RPMI7951 (cell line): ENCODE data around the gene MAPKAPK5. TPM values are rescaled to one million over a fixed set of nuclear protein-coding genes. Genes with fewer than 3 reads are reported as not detected.
"Not testable (repeated sequence)": the region's sequence is repeated elsewhere in the genome, so short reads cannot be mapped to it uniquely, and the experiment has no call there.

Source experiments
- DNase-seq: peaks from one replicate; pipeline ENCODE4 v3.0.0-alpha.2; 2012; ENCODE audit warnings: low read depth
- total RNA-seq: library from RNA; depleted of rRNA; stranded (reverse); fragments of >200 nt; shearing (Covaris generic); gene quantifications from 2 replicates; pipeline ENCODE4 v1.2.3, GENCODE V29; 2014

MAPKAPK5 gene
- total RNA-seq, 1 experiment from 2014 or later = 26.8 TPM

- no peak for DNase-seq
Observed at GRCh38 chr12:111827907-111828306, 14.1 kb upstream of the MAPKAPK5 start.

GRCh38 chr12:111828338-111828979 lies 13.6 kb upstream of the MAPKAPK5 start:
- DNase-seq = no peak

- not testable (repeated sequence) for DNase-seq
Observed at GRCh38 chr12:111829635-111830034, 12.4 kb upstream of the MAPKAPK5 start.

- DNase-seq = not testable (repeated sequence)
Observed at GRCh38 chr12:111834740-111835386, 7.2 kb upstream of the MAPKAPK5 start.

GRCh38 chr12:111835531-111836181 lies 6.4 kb upstream of the MAPKAPK5 start:
- DNase-seq = not testable (repeated sequence)

- no peak for DNase-seq
Observed at GRCh38 chr12:111838353-111838752, 3.7 kb upstream of the MAPKAPK5 start.

GRCh38 chr12:111840807-111841206 lies 1.2 kb upstream of the MAPKAPK5 start:
- no peak for DNase-seq

GRCh38 chr12:111841236-111841749 lies 735 bp upstream of the MAPKAPK5 start:
- DNase-seq = peak; percentile 7

- peak; percentile 11 for DNase-seq
Observed at GRCh38 chr12:111842556-111843396, 748 bp downstream of the MAPKAPK5 start.

- DNase-seq = no peak
Observed at GRCh38 chr12:111846016-111846415, 4.0 kb downstream of the MAPKAPK5 start.

GRCh38 chr12:111850526-111850925 lies 8.5 kb downstream of the MAPKAPK5 start:
- DNase-seq = no peak

GRCh38 chr12:111858186-111858585 lies 16.2 kb downstream of the MAPKAPK5 start:
- no peak for DNase-seq

- DNase-seq = no peak
Observed at GRCh38 chr12:111858778-111859177, 16.8 kb downstream of the MAPKAPK5 start.

- DNase-seq = no peak
Observed at GRCh38 chr12:111864913-111865312, 22.9 kb downstream of the MAPKAPK5 start.

GRCh38 chr12:111867531-111867930 lies 25.5 kb downstream of the MAPKAPK5 start:
- no peak for DNase-seq

GRCh38 chr12:111868676-111869588 lies 26.9 kb downstream of the MAPKAPK5 start:
- no peak for DNase-seq

GRCh38 chr12:111869671-111870070 lies 27.6 kb downstream of the MAPKAPK5 start:
- DNase-seq = no peak

- DNase-seq = no peak
Observed at GRCh38 chr12:111870216-111870615, 28.2 kb downstream of the MAPKAPK5 start.

- no peak for DNase-seq
Observed at GRCh38 chr12:111870706-111871105, 28.7 kb downstream of the MAPKAPK5 start.

- no peak for DNase-seq
Observed at GRCh38 chr12:111873113-111873512, 31.1 kb downstream of the MAPKAPK5 start.

GRCh38 chr12:111881716-111882115 lies 39.7 kb downstream of the MAPKAPK5 start:
- no peak for DNase-seq
